Cardiac septum (tissue), 1 donor: ENCODE measurements around the gene CCDC28A. TPM values are rescaled to one million over a fixed set of nuclear protein-coding genes. Genes with fewer than 3 reads are reported as not detected.

Source experiments
- DNase-seq: peaks from one replicate; pipeline ENCODE4 v3.0.0-alpha.2; 2020; ENCODE audit warnings: low spot score
- intact Hi-C: fragments of 100-400 bp; cut with DNase I; formaldehyde crosslinking; loops from one replicate; pipeline ENCODE4 v1.14.0; 2022
- total RNA-seq: library from RNA; stranded (reverse); fragmentation: NEBNext Ultra II Directional; extraction: Animal tissue kit (Norgen Biotek cat#: 25700); gene quantifications from one replicate; pipeline ENCODE4 v1.2.1, GENCODE V29; 2021
- donor health status: DM: no; HTN: no; CAD: no.

Gene CCDC28A
- total RNA-seq, 1 donor from 2014 or later = 7.9 TPM

- no peak for DNase-seq
- intact Hi-C loops = no loop called here
Measured at GRCh38 chr6:138785980-138786379, 12.4 kb downstream of the CCDC28A start.

DNA sequence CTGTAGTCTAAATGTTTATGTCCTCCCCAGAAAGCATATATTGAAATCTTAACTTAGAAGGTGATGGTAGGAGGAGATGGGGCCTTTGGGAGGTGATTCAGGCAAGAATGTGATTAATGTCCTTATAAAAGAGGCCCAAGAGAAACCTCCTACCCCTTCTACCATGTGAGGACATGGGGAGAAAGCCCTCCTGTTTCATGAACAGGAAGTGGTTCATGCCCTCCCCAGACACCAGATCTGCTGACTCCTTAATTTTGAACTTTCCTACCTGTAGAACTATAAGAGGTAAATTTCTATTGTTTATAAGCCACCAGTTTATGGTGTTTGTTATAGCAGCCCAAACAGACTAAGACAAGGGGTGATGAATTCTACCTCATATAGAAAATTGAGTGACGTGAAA is 13.6 kb downstream of the CCDC28A start:
- intact Hi-C loops = no loop called here

DNA sequence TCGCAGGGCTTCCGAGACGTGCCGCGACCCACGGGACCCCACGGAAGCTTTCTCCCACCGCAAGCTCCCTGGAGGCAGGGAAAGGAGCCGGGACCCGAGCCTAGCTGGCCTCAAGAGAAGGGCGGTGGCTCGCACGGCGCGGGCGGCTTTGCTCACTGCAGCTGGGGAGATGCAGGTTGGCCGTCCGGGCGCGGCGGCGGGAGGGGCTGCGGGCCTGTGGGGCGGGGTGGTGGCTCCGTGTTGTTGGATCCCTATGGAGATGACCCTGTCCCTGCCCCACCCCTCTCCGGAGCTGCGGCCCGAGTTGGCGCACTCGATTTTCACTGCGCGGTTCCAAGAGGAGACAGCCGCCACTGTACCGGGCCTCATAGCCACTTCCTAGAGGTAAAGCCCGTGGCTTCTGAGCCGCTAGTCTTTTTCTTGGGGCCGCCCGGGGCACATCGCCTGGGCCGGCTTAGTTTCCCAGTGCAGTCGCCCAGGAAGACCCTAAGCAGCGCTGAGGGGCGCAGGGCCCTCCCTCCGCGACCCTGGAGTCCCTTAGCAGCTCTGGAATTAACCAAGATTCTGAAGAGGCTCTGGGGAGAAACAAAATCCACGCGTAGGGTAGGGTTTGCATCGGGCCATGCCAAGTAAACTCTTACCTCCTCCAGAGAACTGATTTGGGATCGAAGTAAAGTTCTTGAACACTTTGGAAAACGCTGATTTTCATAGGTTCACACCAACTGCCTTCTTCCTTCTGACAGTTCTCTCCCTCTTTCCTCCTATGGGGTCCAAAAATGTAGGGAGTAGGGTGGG is 22.4 kb downstream of the CCDC28A start, which contains the start of gene ECT2L:
Gene ECT2L (plus strand): TSS at position 279 of the 795 bp plus-strand sequence. CDS start 17,188 bp downstream, outside the sequence.
- intact Hi-C loops = no loop called here
- peak; percentile 84 for DNase-seq

More for the DNA sequence above, 13.6 kb downstream of the CCDC28A start:
- no peak for DNase-seq

- intact Hi-C loops = no loop called here
Measured at GRCh38 chr6:138796771-138797170, 23.2 kb downstream of the CCDC28A start.

GRCh38 chr6:138797806-138798446 is 24.4 kb downstream of the CCDC28A start:
- no peak for DNase-seq
- intact Hi-C loops = no loop called here

More at GRCh38 chr6:138796771-138797170, 23.2 kb downstream of the CCDC28A start:
- no peak for DNase-seq

DNA sequence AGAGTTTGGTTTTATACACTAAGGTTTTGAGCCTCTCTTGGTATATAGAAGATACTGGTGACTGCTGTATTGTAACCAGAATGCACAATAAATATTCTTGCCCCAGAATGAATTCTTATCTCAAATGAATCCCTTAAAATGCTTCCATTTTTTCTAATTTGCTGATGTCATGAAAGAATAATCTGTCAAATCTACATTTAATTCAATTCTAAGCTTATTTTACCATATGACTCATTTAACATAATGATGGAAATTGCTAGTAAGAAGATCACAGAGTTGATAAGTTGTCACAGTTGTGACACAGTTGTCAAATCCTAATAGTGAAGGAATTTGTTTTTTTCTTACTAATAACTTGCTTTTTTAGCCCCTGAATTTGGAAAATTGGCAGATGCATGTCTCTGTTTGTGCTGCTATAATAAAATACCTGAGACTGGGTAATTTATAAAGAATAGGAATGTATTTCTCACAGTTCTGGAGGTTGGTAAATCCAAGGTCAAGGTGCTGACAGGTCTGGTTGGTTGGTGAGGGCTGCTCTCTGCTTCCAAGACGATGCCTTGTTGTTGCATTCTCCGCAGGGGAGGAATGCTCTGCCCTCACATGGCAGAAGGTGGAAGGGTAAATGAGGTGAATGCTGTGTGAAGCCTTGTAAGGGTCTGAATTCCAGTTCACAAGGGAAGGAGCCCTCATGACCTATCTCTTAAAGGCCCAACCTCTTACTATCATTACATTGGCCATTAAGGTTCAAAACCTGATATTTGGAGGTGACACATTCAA is 27.0 kb downstream of the CCDC28A start:
- intact Hi-C loops = no loop called here
- DNase-seq = no peak

- intact Hi-C loops = no loop called here
- DNase-seq = no peak
Measured at GRCh38 chr6:138803331-138803730, 29.8 kb downstream of the CCDC28A start.

- DNase-seq = no peak
- intact Hi-C loops = no loop called here
Measured at GRCh38 chr6:138803861-138804260, 30.3 kb downstream of the CCDC28A start.

GRCh38 chr6:138805016-138805765 is 31.6 kb downstream of the CCDC28A start:
- DNase-seq = no peak
- intact Hi-C loops = no loop called here

DNA sequence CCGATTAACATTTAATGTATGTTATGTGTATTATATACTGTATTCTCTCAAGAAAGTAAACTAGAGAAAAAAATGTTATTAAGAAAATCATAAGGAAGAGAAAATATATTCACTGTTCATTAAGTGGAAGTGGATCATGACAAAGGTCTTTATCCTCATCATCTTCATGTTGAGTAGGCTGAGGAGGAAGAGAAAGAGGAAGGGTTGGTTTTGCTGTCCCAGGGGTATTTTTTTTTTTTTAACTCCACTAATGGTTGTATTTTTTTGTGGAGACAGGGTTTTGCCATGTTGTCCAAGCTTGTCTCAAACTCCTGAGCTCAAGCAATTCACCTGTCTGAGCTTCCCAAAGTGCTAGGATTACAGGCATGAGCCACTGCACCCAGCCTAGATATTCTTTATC is 33.3 kb downstream of the CCDC28A start:
- intact Hi-C loops = no loop called here

DNA sequence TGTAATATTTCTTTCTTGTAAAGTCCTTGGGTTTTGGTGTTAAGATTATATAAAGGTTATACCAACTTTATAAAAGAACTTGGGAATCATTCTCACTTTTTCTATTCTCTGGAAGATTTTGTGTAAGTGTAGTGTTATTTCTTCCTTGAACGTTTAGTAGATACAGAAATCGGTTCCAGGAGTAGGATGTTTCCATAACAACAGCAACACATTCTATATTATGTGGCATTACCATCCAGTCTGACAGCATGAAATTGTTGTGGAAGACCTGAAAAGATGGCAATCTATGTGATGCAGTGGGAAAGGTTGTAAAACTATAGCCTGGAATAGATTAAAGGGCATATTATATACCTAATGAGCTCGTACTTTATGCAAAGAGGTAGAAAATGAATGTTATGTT is 36.1 kb downstream of the CCDC28A start:
- DNase-seq = no peak
- intact Hi-C loops = loop anchor here (10.0 kb wide), 1 partner anchor 295 kb away; no protein-coding TSS in a partner anchor

More for the DNA sequence above, 33.3 kb downstream of the CCDC28A start:
- no peak for DNase-seq

GRCh38 chr6:138811866-138812265 is 38.3 kb downstream of the CCDC28A start:
- intact Hi-C loops = loop anchor here (10.0 kb wide), 1 partner anchor 293 kb away; no protein-coding TSS in a partner anchor

GRCh38 chr6:138814179-138814834 is 40.7 kb downstream of the CCDC28A start:
- intact Hi-C loops = loop anchor here (2.0 to 10.0 kb wide), 2 partner anchors 174 to 290 kb away; partner anchors contain the start of gene REPS1
- no peak for DNase-seq

More at GRCh38 chr6:138811866-138812265, 38.3 kb downstream of the CCDC28A start:
- DNase-seq = no peak

DNA sequence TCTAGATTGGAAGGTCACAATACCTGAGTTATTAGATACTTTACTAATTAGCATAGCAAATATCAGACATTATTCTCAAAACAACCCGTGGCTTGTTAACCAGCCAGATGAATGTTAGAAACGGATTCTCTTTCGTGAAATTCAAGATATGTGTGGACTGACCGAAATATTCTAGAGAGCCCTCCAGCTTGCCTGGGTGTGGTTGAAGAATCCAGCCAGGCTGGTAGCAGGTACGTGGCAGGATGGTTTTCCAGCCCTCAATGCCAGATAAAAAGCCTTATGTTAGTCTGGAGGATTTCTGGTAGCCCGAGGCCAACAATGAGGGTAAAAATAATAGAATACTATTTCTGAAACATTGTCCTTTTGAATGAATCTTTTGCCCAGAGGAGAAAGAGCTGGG is 41.7 kb downstream of the CCDC28A start:
- intact Hi-C loops = loop anchor here (2.0 to 10.0 kb wide), 3 partner anchors 174 to 547 kb away; partner anchors contain the start of gene REPS1
- DNase-seq = no peak

DNA sequence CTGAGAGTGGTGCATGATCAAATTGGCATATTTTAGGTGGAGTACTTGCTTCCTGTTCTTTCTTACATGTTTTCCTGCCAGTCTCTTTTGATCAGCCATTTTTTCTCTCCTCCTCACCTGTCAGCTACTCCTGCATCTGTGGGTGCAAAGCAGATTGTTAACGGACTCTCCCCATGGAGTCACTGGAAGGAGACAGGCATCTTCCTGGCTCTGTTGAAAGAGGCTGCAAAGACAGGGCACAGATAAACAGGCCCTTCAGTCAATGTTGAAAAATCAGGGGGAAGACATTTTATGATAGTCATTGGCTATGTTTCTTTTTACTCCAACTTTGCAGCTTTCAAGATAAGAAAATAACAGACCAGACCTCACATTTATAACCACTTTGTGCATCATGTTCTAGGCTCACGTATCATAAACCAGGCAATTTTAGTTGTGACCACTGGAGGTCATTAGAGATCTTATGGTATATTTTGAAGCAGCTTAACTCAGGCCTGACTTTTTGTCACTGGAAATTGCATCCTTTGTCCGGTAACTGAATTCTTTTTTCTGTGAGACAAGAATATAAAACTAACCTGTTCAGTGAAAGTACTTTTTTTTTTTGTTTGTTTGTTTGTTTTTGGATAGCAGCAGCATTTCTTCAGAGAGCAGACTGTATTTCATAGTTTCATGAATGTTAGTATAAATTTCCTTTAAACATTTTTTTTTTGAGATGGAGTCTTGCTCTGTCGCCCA is 42.4 kb downstream of the CCDC28A start:
- no peak for DNase-seq
- intact Hi-C loops = loop anchor here (2.0 to 10.0 kb wide), 3 partner anchors 173 to 546 kb away; partner anchors contain the start of gene REPS1

DNA sequence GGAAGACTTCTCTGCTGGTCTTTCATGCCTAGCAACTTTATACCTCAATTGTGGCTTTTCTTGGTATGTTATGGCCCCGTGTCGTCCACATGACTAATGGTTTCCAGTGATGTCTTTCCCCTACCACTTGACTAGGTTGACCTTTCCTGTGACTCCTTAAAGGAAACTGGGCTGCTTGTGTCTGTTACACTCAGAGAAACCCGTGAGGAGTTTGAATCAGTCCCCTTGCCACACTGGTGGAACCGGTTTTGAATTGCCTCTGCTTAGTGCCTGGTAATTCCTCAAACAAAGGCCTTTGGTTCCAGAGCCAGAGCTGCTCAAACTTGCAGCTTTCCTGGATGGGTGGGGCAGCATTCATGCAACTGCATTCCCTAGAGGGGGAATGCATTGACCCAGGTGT is 44.2 kb downstream of the CCDC28A start:
- intact Hi-C loops = loop anchor here (5.0 to 10.0 kb wide), 2 partner anchors 287 to 545 kb away; no protein-coding TSS in a partner anchor
- DNase-seq = no peak

- intact Hi-C loops = loop anchor here (5.0 to 10.0 kb wide), 2 partner anchors 286 to 544 kb away; no protein-coding TSS in a partner anchor
- DNase-seq = no peak
Measured at GRCh38 chr6:138818496-138819194, 45.1 kb downstream of the CCDC28A start.
